Subcutaneous abdominal adipose tissue (tissue), 5 donors: ENCODE measurements around the gene CDR2.
"Not testable (repeated sequence)": the region's sequence is repeated elsewhere in the genome, so short reads cannot be mapped to it uniquely, and the experiment has no call there.

Source experiments
- H3K27ac ChIP-seq: one replicate; pipeline ENCODE4 v1.7.0; 2013; ENCODE audit warnings: low read depth, mild to moderate bottlenecking, inconsistent platforms, low read length, moderate library complexity
- H3K27me3 ChIP-seq, 5 donors: one replicate each; pipeline ENCODE4 v1.7.0; 2013; ENCODE audit warnings: low read length in 5 of 5, inconsistent platforms in 1 of 5; ENCODE audit not compliant: control insufficient read depth in 5 of 5, insufficient read depth in 4 of 5
- H3K36me3 ChIP-seq, 5 donors: one replicate each; pipeline ENCODE4 v1.7.0; 2013; ENCODE audit warnings: low read length in 5 of 5; ENCODE audit not compliant: control insufficient read depth in 5 of 5, insufficient read depth in 5 of 5
- H3K4me1 ChIP-seq, 5 donors: one replicate each; pipeline ENCODE4 v1.7.0; 2013; ENCODE audit warnings: low read length in 5 of 5, mild to moderate bottlenecking in 3 of 5, moderate library complexity in 1 of 5; ENCODE audit not compliant: control insufficient read depth in 5 of 5, insufficient read depth in 5 of 5
- H3K4me3 ChIP-seq, 5 donors: one replicate each; pipeline ENCODE4 v1.7.0; 2013; ENCODE audit warnings: low read length in 5 of 5, low read depth in 1 of 5
- H3K9ac ChIP-seq, 5 donors: one replicate each; pipeline ENCODE4 v1.7.0; 2013; ENCODE audit warnings: low read length in 5 of 5, mild to moderate bottlenecking in 4 of 5, moderate library complexity in 3 of 5
- H3K9me3 ChIP-seq, 5 donors: one replicate each; pipeline ENCODE4 v1.7.0; 2013; ENCODE audit warnings: low read length in 5 of 5; ENCODE audit not compliant: control insufficient read depth in 5 of 5
- donor health status: healthy.
- donor health status: healthy.
- donor health status: healthy.
- donor health status: healthy.
- donor health status: healthy.

CDR2 gene

DNA sequence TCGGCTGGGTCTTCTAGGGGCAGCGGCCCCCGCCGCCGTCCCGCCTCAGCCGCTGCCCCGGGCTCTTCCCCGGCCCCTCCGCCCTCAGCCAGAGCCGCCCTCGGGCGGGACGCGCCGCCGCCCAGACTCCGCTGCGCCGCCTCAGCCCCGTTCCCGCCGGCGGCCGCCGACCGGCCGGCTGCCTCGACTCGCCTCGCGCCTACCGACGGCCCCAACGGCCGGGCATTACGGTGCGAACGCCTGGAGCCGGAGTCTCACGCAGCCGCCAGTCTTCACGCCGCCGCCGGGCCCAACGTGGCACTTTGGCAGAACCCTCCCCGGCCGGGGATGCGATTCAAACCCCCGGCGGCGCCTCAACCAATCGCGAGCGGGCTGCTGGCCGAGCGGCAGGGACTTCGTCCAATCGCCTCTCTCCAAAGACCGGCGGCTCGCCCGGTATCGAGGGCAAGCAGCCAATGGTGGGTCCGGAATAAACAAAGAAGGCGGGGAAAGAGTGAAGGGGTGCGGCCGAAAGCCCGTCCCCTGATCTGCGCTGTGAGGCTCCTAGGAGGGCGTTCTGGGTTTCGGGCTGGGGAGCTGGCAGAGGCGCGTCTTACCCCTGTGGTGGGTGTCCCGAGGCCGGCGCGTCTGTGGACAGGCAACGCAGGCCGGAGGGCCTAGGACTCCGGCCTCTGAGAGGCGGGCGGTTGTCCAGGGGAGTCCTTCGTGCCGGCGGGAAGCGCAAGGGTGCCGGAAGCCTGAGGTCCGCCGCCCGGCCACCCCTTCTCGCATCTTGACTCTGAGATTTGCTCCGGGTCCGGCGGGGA is at the start of gene CDR2:
CDR2 (minus strand) TSS at position 309 of the 806 bp plus-strand sequence. CDS start 310 bp downstream, outside the sequence.
- Histone ChIP-seq H3K27ac (peak within 1 kb of the TSS; percentile 69), H3K4me1 (peaks cover 0 to 52% (median 42%) of the 10 kb centered on the region in 5 donors), H3K9ac (peak within 1 kb of the TSS; percentile 77 to 90 (median 88)), H3K9me3 (no peaks in the 10 kb centered on the region), H3K27me3 (no peaks in the 10 kb centered on the region), H3K36me3 (no peaks in the 10 kb centered on the region), H3K4me3 (peak within 1 kb of the TSS; percentile 81 to 91 (median 88))

GRCh38 chr16:22423716-22424115 is 49.3 kb upstream of the CDR2 start:
- H3K27me3 ChIP-seq: no peaks in the 10 kb centered on the region
- peaks cover 5 to 31% (median 25%) of the 10 kb centered on the region in 5 donors for H3K4me1 ChIP-seq
- no peaks in the 10 kb centered on the region for H3K9me3 ChIP-seq
- H3K9ac ChIP-seq: no peak overlapping the region
- H3K36me3 ChIP-seq: peaks cover 0 to 58% (median 24%) of the 10 kb centered on the region in 5 donors
- H3K27ac ChIP-seq: no peak overlapping the region
- H3K4me3 ChIP-seq: peak overlapping the region in 1 of 5 donors; percentile 0

DNA sequence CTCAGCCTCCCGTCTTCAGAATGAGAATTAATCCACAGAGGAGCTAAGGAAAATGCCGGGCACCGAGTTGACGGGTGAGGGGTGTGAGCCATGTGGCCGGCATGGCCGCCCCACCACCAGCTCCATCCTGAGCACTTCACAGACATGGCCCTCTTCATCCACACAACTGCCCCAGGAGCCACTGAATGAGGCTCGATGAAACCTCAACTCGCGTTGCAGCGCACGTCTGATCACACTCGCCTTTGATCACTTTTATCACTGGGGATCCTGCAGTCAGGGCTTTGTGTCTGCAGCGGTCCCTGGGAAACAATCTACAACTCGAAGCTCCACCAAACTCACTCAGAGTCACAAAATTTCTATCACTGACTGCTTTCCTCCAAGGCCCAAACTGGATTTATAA is 46.7 kb upstream of the CDR2 start:
- peaks cover 5 to 27% (median 22%) of the 10 kb centered on the region in 5 donors for H3K4me1 ChIP-seq
- no peak overlapping the region for H3K27ac ChIP-seq
- no peak overlapping the region for H3K9ac ChIP-seq
- H3K27me3 ChIP-seq: no peaks in the 10 kb centered on the region
- H3K36me3 ChIP-seq: peaks cover 0 to 46% (median 21%) of the 10 kb centered on the region in 5 donors
- H3K4me3 ChIP-seq: no peak overlapping the region
- no peaks in the 10 kb centered on the region for H3K9me3 ChIP-seq

- no peak overlapping the region for H3K4me3 ChIP-seq
- H3K36me3 ChIP-seq: peaks cover 0 to 42% (median 21%) of the 10 kb centered on the region in 5 donors
- no peaks in the 10 kb centered on the region for H3K27me3 ChIP-seq
- no peaks in the 10 kb centered on the region for H3K9me3 ChIP-seq
- no peak overlapping the region for H3K27ac ChIP-seq
- H3K9ac ChIP-seq: no peak overlapping the region
- peaks cover 5 to 24% (median 21%) of the 10 kb centered on the region in 5 donors for H3K4me1 ChIP-seq
Observed at GRCh38 chr16:22420606-22421135, 46.3 kb upstream of the CDR2 start.

DNA sequence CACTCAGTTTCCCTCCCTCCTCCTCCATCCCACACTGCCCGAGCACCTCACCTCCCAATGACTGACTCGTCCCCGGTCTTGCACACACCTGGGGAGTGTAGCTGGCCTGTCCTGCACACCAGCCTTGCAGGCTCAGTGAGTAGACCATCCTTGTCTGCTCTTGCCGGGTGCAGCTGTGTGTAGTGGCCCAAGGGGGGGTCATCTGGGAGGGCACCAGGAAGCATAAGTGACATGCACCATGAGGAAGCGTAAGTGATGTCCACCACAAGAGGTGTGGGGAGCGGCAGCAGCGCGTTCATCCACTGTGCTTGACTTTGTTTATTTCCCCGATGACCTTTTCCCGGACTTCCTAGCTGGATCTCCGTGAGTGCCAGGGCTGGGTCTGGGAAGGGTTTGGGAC is 45.5 kb upstream of the CDR2 start:
- Histone ChIP-seq H3K9ac (no peak overlapping the region), H3K27me3 (no peaks in the 10 kb centered on the region), H3K4me1 (peaks cover 5 to 16% (median 13%) of the 10 kb centered on the region in 5 donors), H3K36me3 (peaks cover 0 to 39% (median 21%) of the 10 kb centered on the region in 5 donors), H3K4me3 (no peak overlapping the region), H3K27ac (no peak overlapping the region), H3K9me3 (no peaks in the 10 kb centered on the region)

GRCh38 chr16:22418826-22419225 is 44.4 kb upstream of the CDR2 start:
- H3K4me1 ChIP-seq: peaks cover 0 to 5% (median 2%) of the 10 kb centered on the region in 5 donors
- no peak overlapping the region for H3K4me3 ChIP-seq
- H3K9me3 ChIP-seq: no peaks in the 10 kb centered on the region
- no peaks in the 10 kb centered on the region for H3K27me3 ChIP-seq
- H3K9ac ChIP-seq: no peak overlapping the region
- H3K27ac ChIP-seq: no peak overlapping the region
- peaks cover 0 to 38% (median 21%) of the 10 kb centered on the region in 5 donors for H3K36me3 ChIP-seq

GRCh38 chr16:22417798-22418197 is 43.4 kb upstream of the CDR2 start:
- not testable (repeated sequence) for H3K9me3 ChIP-seq, H3K4me3 ChIP-seq, H3K9ac ChIP-seq, H3K27ac ChIP-seq, H3K27me3 ChIP-seq, H3K4me1 ChIP-seq
- peaks cover 0 to 35% (median 21%) of the 10 kb centered on the region in 5 donors for H3K36me3 ChIP-seq

DNA sequence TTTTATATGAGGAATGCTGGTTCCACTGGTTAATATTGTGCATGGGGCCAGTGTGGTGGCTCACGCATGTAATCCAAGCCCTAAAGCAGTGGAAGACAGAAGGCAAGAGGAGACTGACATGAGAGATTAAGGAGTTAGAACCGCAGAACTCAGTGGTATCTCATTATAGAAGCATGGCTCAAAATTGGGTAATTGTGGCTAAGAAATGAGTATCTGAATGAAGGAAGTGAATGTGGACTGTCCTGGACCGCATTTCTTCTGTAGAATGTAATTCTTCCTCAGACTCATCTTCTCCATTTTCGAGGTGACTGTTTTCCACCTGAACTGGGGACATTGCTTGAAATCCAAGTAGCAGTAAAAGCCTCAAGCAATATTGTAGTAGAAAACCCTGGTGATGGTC is 42.6 kb upstream of the CDR2 start:
- no peaks in the 10 kb centered on the region for H3K9me3 ChIP-seq
- no peak overlapping the region for H3K9ac ChIP-seq
- peaks cover 0 to 30% (median 21%) of the 10 kb centered on the region in 5 donors for H3K36me3 ChIP-seq
- no peaks in the 10 kb centered on the region for H3K27me3 ChIP-seq
- H3K27ac ChIP-seq: no peak overlapping the region
- no peak overlapping the region for H3K4me3 ChIP-seq
- no peaks in the 10 kb centered on the region for H3K4me1 ChIP-seq

- no peaks in the 10 kb centered on the region for H3K27me3 ChIP-seq
- no peak overlapping the region for H3K4me3 ChIP-seq
- H3K36me3 ChIP-seq: peaks cover 0 to 6% (median 3%) of the 10 kb centered on the region in 5 donors
- H3K27ac ChIP-seq: no peak overlapping the region
- no peaks in the 10 kb centered on the region for H3K4me1 ChIP-seq
- H3K9ac ChIP-seq: no peak overlapping the region
- no peaks in the 10 kb centered on the region for H3K9me3 ChIP-seq
Observed at GRCh38 chr16:22413819-22414218, 39.4 kb upstream of the CDR2 start.

DNA sequence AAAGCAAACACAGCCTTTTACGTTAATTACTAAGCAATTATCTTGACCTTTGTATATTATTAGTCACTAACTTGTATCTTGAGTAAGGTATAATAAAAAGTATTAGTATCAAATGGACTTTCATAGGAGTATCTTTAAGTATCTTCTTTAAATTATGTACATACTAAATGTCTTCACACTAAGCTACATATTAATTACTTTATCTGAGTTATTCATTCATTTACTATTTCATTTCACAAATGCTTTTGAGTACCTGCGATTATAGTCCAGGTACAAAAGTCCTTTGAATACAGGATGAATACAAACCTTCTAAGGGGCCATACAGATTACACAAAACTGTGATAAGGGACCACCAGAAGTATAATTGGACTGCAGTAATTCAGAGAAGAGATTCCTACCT is 33.1 kb upstream of the CDR2 start:
- H3K4me1 ChIP-seq: peaks cover 0 to 4% (median 0%) of the 10 kb centered on the region in 5 donors
- H3K9me3 ChIP-seq: no peaks in the 10 kb centered on the region
- no peaks in the 10 kb centered on the region for H3K36me3 ChIP-seq
- no peak overlapping the region for H3K4me3 ChIP-seq
- H3K9ac ChIP-seq: no peak overlapping the region
- no peak overlapping the region for H3K27ac ChIP-seq
- H3K27me3 ChIP-seq: no peaks in the 10 kb centered on the region
